ENCODE data around the gene NRP2.

NRP2 gene

GRCh38 chr2:205654878-205655605 lies 27.3 kb upstream of the NRP2 start:
- H3K4me3 ChIP-seq (ENCODE audit: low read depth, low read length) = no peak overlapping the region
- no peak for TF ChIP-seq CTCF (IDR thresholded peaks at IDR 0.05; ENCODE audit: borderline replicate concordance, insufficient read depth, low read depth, low read length)

- H3K4me3 ChIP-seq (ENCODE audit: low read depth, low read length) = no peak overlapping the region
- TF ChIP-seq CTCF (IDR thresholded peaks at IDR 0.05; ENCODE audit: borderline replicate concordance, insufficient read depth, low read depth, low read length) = no peak
Measured at GRCh38 chr2:205655779-205656456, 26.4 kb upstream of the NRP2 start.

DNA sequence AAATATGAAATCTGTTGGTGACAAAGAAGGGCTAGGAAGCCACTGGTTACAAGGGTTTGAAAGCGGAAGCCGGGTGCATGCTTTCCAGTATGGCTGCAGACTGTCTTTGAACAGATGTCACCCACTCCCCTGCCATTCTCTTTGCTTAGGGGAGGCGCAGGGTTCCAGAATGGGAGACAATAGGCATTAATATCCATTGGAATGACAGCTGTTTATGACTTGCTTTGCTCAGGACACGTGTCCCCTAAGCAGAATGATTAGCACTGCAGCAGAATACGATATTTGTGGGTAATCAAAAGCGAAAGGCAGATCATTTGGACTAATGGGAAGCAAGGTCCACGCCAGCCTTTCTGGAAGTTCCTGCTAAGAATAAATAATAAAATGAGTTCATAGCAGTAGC lies 25.8 kb upstream of the NRP2 start:
- TF ChIP-seq CTCF (IDR thresholded peaks at IDR 0.05; ENCODE audit: borderline replicate concordance, insufficient read depth, low read depth, low read length) = no peak

GRCh38 chr2:205656941-205657340 lies 25.4 kb upstream of the NRP2 start:
- TF ChIP-seq CTCF (IDR thresholded peaks at IDR 0.05; ENCODE audit: borderline replicate concordance, insufficient read depth, low read depth, low read length) = no peak
- no peak overlapping the region for H3K4me3 ChIP-seq (ENCODE audit: low read depth, low read length)

More for the DNA sequence above, 25.8 kb upstream of the NRP2 start:
- H3K4me3 ChIP-seq (ENCODE audit: low read depth, low read length) = no peak overlapping the region

DNA sequence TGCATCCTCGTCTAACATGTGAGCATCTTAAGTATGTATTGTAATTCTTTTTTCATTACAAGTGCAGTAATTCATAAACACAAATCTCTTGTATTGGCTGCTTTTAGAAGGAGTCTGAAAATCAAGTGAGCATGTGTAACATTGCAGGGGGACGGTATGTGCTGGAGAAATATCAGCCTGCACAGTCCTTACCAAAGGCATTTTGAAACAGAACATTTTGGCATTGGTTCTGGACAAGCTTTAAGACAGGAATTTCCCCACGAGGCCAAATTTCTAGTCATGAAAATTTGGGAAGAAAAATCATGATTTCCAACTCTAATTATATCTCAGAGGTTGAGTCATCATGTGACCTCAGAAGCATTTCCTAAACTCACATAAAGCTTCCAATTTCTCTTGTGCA lies 24.7 kb upstream of the NRP2 start:
- no peak for TF ChIP-seq CTCF (IDR thresholded peaks at IDR 0.05; ENCODE audit: borderline replicate concordance, insufficient read depth, low read depth, low read length)
- no peak overlapping the region for H3K4me3 ChIP-seq (ENCODE audit: low read depth, low read length)

- H3K4me3 ChIP-seq (ENCODE audit: low read depth, low read length) = no peak overlapping the region
- TF ChIP-seq CTCF (IDR thresholded peaks at IDR 0.05; ENCODE audit: borderline replicate concordance, insufficient read depth, low read depth, low read length) = no peak
Measured at GRCh38 chr2:205658068-205658467, 24.2 kb upstream of the NRP2 start.

- no peak for TF ChIP-seq CTCF (IDR thresholded peaks at IDR 0.05; ENCODE audit: borderline replicate concordance, insufficient read depth, low read depth, low read length)
- H3K4me3 ChIP-seq (ENCODE audit: low read depth, low read length) = no peak overlapping the region
Measured at GRCh38 chr2:205658572-205658971, 23.7 kb upstream of the NRP2 start.
